Measurements from ENCODE around the gene SLCO1B1.
"Not testable (repeated sequence)": the region's sequence is repeated elsewhere in the genome, so short reads cannot be mapped to it uniquely, and the experiment has no call there.

Gene SLCO1B1, protein sequence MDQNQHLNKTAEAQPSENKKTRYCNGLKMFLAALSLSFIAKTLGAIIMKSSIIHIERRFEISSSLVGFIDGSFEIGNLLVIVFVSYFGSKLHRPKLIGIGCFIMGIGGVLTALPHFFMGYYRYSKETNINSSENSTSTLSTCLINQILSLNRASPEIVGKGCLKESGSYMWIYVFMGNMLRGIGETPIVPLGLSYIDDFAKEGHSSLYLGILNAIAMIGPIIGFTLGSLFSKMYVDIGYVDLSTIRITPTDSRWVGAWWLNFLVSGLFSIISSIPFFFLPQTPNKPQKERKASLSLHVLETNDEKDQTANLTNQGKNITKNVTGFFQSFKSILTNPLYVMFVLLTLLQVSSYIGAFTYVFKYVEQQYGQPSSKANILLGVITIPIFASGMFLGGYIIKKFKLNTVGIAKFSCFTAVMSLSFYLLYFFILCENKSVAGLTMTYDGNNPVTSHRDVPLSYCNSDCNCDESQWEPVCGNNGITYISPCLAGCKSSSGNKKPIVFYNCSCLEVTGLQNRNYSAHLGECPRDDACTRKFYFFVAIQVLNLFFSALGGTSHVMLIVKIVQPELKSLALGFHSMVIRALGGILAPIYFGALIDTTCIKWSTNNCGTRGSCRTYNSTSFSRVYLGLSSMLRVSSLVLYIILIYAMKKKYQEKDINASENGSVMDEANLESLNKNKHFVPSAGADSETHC

DNA sequence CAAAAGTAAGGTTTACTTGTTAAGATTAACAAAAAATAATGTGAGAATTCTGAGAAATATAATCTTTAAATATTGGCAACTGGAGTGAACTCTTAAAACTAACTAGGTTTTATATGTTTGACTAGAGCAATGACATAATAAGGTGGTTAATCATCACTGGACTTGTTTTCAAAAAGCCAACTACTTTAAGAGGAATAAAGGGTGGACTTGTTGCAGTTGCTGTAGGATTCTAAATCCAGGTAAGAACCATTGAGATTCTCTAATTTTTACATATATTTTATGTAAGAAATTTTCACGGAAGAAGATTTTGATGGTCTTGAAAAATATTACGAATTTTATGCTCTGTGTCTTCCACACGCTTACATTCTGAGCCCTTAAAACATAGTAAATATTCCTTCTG lies at the start of gene SLCO1B1:
Gene SLCO1B1 (plus strand): TSS at position 197 of the 400 bp plus-strand sequence. CDS start 10,381 bp downstream, outside the sequence.
- DNase-seq = no peak

DNA sequence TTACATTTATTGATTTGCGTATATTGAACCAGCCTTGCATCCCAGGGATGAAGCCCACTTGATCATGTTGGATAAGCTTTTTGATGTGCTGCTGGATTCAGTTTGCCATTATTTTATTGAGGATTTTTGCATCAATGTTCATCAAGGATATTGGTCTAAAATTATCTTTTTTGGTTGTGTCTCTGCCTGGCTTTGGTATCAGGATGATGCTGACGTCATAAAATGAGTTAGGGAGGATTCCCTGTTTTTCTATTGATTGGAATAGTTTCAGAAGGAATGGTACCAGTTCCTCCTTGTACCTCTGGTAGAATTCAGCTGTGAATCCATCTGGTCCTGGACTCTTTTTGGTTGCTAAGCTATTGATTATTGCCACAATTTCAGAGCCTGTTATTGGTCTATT lies 46.2 kb upstream of the SLCO1B1 start:
- DNase-seq = not testable (repeated sequence)

DNA sequence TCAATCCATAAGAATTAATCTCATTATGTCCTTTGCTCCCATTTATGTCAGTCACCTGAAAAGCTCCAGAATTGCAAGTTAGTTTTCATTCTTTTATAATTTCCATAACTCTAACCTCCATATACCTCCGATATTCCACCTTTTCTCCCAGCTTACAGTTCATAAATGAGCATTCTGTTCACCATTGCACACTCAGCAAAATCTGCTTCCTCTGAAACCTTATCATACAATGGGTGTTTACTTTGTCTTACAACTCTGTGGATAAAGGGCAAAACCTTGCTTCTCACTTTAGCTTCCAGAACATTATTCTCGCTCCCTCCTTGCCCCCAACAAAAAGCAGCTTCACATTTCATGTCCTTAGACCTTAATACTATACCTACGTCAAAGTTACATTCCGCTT lies 19.3 kb upstream of the SLCO1B1 start:
- no peak for DNase-seq

DNA sequence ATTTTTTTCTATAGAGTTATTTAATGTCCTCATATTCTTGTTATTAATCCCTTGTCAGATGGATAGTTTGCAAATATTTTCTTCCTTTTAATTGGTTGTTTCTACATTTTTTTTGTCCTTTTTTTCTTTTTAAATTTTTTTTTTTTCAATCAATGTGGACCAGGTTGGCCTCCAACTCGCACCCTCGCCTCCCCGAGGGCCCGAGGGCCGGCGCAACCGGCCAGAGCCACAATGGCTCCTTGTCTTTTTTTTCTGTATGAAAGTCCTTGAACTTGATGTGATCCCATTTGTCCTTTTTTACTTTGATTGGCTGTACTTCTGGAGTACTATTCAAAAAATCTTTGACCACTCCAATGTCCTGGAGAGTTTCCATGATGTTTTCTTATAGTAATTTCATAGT lies 17.7 kb upstream of the SLCO1B1 start:
- DNase-seq = no peak

DNA sequence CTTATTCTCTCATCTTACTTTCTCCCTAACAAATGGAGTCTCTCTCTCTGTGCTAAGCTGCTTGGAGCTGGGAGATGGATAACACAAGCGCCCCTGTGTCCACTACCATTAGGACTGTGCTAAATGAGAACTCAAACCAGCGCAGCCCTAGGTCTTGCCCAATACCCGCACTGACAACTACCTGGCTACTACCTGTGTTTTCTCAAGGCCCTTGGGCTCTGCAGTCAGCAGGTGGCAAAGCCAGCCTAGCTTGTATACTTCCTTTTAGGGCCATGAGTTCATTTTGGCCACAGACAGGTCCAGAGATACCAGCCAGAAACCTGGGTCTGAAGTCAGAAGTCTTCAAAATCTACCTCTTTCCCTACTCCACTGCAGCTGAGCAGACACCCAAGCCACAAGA lies 13.0 kb upstream of the SLCO1B1 start:
- DNase-seq = no peak

DNA sequence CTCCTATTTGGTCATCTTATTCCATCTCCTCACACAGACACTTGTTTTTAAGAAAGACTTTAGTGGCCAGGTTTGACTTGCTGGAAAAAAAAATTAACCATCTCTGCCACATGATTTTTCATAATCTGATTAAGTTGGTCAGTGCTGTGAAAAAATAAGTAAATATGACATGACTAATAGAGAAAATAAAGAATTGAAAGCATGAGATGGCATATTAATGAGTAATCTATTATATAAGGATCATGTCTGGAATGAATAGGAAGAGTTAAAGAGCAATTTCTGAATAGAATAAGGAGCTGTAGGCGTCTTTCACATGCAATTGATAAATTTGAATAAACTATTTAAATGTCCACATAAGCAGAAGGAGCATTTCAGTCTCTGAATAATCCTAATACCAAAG lies 12.2 kb upstream of the SLCO1B1 start:
- DNase-seq = no peak

DNA sequence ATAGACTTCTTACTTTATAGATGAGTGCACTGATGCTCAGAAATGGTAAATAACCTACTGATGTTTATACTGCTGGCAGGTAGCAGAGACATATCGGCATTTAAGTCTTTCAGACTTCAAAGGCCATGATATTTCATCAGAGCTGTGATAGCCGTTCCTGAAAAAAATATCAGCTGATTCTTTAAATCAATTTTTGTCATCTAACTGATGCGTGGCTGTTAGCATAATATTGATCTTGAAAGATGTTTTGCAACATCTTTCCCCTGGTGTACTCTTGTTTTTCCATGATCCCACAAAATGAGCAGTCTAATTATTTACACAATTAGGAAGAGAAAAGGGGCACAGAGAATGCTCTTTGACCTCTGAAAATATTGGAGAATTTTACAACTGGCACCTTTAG lies 1.6 kb upstream of the SLCO1B1 start:
- no peak for DNase-seq

DNA sequence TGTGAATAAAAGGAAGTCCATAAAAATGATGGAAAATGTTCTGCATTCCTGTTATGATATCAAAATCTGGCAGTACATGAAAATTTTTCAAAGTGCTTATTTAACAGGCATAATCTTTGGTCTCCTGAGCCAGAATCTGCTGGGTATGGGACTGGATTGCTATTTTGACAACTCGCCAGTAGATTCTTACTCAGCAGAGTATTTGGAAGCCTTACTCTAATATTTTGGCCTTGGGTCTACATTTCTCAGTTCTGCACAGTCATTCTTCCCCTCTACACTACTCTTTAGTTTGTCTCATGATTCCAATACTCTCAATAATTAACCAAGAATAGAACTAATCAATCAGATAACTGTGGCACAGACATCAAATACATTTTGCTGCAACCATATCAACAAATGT lies 1.1 kb upstream of the SLCO1B1 start:
- DNase-seq = no peak

DNA sequence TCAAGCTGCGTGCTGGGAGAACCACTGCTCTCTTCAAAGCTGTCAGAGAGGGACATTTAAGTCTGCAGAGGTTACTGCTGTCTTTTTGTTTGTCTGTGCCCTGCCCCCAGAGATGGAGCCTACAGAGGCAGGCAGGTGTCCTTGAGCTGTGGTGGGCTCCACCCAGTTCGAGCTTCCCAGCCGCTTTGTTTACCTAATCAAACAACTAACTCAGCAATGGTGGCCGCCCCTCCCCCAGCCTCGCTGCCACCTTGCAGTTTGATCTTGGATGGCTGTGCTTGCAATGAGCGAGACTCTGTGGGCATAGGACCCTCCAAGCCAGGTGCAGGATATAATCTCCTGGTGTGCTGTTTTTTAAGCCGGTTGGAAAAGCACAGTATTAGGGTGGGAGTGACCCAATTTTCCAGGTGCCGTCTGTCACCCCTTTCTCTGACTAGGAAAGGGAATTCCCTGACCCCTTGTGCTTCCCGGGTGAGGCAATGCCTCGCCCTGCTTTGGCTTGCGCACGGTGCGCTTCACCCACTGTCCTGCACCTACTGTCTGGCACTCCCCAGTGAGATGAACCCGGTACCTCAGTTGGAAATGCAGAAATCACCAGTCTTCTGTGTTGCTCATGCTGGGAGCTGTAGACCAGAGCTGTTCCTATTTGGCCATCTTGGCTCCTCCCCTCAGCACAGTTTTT lies 6.5 kb downstream of the SLCO1B1 start:
- not testable (repeated sequence) for DNase-seq

DNA sequence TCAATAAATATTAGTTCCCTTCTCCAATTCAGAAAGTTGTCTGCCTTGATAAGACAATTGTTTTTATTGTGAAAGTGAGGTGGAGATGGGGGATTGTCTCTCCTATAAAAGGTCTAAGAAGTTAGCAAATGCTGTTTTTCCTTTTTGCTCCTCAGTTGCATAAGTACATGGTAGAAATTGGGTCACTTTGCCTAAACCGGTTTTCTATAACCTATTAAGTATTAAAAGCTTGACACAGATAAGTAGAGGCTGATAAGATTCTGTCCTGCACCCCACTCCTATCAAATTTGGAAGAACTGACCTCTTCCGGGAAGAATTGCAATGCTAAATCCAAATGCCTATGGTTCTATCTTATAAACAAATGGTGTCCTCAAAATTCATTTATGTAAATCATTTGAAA lies 7.0 kb downstream of the SLCO1B1 start:
- DNase-seq = no peak

DNA sequence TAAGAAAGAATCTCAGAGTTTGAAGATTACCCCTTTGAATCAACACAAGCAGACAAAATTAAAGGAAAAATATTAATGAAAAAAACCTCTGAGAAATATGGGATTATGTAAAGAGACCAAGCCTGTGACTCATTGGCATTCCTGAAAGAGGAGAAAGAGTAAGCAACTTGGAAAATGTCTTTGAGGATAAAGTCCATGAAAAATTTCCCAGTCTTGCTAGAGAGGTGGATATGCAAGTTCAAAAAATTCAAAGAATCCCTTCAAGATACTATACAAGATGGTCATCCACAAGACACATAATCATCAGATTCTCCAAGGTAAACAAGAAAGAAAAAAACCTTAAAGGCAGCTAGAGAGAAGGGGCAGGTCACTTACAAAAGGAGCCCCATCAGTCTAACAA lies 13.3 kb downstream of the SLCO1B1 start:
- no peak for DNase-seq

DNA sequence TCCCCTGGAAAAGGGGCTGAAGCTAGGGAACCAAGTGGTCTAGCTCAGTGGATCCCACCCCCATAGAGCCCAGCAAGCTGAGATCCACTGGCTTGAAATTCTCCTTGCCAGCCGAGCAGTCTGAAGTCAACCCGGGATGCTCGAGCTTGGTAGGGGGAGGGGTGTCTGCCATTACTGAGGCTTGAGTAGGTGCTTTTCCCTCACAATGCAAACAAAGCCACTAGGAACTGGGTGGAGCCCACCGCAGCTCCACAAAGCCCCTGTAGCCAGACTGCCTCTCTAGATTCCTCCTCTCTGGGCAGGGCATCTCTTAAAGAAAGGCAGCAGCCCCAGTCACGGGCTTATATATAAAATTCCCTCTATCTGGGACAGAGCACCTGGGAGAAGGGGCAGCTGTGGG lies 18.9 kb downstream of the SLCO1B1 start:
- DNase-seq = not testable (repeated sequence)

DNA sequence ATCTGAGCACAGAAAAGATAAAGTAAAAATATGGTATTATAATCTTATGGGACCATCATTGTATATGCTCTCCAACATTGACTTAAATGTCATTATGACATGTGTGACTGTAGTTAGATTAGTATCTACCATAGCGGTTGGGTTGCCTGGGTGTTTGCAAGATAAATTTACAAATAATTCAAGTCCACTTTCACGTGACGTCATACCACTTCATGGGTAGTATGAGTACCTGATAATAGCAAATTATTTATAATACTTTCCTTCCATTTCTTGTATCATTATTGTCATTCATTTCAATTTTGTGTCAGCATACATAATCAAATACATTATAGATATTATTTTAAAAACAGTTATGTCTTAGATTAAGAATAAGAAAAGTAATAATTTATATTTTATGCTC lies 20.2 kb downstream of the SLCO1B1 start:
- DNase-seq = no peak

DNA sequence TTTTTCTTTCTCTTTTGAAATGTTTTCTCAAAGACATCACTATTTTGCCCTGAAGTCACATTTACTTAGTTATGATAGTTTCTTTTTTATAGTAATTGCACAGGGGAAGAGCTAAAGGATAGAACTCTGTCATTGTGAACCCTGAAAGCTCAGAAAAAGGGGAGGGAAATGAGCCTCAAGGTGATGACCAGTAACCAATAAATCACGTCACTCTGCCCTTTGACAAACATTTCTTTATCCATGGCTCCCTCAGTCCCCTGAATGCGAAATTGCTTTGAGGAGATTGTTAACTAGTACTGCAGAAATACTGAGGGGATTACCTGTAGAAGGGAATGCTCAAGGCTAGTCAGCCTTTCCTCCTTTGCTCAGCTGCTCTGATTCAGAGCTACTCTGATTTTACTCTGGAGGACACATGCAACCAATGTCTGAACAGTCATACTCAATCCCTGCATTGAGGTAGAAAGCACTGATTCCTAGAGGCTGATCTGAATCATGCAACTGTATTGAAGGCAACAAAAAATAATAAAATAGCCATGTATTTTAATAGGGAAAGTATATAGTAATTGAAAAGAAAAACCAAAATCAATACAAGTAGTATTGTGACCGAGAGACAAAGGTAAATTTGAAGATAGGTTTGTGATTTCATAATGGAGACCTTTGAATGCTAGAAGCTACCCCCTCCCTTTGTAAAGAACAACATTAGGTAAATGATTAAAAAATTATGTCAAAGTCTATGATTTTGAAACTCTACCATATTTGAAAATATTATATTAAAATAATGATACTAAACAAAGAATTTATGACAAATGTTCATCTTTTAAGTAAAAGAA lies 24.7 kb downstream of the SLCO1B1 start:
- no peak for DNase-seq

DNA sequence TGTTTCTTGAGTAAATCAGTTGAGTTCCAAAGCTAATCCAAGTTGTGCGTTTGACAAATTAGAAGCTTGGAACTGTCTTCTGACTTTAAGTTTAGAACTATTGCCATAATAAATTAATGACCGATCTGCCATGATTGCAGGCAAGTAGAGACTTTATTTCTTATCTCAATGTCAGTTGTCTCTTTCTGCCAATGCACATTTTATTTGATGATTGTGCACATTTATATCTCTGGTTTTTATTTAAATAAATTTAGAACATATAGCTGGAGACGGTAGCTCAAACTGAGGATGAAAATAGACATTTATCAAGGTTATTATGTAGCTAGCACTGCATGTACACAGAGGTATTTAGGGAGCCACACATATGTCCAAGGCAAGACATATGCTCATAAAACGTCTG lies 34.1 kb downstream of the SLCO1B1 start:
- no peak for DNase-seq

DNA sequence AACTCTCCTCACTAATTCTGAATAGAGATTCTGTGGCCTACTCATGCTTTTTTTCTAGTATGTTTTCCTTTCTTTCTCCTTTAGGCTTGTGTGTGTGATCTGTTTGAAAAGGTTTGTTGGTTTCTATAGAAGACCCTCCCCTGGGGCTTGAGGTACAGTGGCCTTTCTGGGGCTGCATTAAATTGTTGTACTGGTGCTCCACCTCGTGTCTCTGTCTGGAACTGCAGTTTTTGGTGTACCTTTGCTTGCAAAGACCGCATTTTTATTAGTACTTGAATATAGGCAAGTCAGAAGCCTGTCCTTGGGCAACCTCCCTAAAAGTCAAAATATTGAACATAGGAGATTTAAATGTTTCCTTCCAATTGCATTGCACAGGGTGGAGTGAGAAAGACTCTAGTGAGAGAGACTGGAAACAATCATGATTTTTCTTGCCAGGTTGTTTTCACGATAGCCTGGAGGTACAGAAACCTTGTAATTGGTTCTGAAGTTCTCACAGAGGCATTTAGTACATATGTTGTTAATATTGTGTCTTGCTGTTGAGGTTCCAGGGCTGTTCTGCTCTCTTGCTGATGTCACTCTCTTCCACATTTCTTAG lies 39.0 kb downstream of the SLCO1B1 start:
- DNase-seq = no peak

DNA sequence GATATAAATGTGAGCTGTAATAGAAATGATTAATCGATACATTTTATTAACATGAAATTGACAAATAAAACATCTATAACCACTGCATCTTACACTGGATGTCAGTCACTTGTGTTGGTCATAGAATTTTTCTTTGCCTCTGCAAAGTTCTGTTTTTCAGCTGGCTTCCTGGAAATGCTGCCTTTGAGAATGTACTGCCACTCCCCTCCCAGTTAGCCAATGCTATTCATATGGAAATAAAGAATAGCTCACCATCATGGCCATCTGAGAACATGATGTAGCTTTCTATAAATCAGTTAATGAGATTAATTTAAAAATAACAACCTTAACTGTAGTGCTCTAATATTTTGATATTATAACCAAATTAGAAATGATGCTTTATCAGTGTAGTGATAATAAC lies 41.1 kb downstream of the SLCO1B1 start:
- DNase-seq = no peak

DNA sequence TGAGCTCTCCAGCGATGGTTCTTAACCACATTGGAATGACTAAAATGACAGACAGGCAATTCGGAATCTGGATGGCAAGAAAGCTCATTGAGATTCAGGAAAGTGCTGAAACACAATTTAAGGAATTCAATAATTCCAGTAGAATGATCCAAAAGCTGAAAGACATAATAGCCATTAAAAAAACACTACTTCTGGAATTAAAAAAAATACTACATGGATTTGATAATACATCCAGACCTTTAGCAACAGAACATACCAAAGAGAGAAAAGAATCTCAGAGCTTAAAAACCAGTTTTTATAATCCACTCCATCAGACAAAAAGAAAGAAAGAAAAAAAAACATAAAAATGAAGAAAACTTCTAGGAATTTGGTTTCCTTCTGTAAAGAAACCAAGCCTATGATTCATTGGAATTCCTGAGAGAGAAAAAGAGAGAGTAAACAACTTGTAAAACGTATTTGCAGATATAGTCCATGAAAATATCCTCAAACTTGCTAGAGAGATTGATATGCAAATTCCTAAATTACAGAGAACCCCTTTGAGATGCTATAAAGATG lies 52.8 kb downstream of the SLCO1B1 start:
- no peak for DNase-seq

DNA sequence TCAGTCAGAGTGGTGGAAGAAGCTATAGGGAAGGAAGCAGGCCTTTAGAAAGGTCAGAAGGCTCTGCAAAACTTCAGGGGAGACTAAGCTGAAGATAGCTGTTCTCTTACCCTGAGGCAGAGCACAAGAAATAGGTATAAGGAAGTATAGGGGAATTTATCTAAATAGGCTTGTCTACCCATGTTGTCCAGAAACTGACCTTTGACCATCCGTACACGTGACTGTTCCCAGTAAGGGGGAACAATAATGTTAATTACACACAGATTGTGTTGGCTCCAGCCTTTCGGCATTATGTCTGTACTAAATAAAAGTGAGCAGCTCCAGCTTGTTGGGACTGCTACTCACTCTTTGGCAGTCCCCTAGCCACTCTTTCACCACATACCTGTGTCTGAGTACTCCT lies 59.0 kb downstream of the SLCO1B1 start:
- no peak for DNase-seq

DNA sequence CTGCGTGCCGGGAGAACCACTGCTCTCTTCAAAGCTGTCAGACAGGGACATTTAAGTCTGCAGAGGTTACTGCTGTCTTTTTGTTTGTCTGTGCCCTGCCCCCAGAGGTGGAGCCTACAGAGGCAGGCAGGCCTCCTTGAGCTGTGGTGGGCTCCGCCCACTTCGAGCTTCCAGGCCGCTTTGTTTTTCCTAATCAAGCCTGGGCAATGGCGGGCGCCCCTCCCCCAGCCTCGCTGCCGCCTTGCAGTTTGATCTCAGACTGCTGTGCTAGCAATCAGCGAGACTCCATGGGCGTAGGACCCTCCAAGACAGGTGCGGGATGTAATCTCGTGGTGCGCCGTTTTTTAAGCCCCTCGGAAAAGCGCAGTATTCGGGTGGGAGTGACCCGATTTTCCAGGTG lies 83.4 kb downstream of the SLCO1B1 start:
- not testable (repeated sequence) for DNase-seq

DNA sequence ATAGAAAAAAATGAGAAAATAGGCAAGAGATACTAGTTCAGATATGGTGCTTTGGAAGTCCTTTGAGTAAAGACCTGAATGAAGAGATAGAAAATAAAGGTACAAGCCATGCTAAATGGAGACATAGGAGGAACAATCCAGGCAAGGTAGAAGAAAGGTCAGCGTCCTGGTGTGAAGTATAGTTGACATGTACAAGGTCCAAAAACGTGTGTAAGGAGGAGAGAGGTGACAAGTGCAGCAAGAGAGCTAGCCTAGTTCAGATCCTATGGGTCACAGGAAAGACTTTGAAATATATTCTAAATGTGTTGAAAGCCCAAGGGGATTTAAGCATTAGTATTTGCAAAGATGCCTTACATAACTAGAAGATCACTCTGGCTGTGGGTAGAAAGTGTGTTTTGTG lies 88.2 kb downstream of the SLCO1B1 start:
- DNase-seq = no peak

DNA sequence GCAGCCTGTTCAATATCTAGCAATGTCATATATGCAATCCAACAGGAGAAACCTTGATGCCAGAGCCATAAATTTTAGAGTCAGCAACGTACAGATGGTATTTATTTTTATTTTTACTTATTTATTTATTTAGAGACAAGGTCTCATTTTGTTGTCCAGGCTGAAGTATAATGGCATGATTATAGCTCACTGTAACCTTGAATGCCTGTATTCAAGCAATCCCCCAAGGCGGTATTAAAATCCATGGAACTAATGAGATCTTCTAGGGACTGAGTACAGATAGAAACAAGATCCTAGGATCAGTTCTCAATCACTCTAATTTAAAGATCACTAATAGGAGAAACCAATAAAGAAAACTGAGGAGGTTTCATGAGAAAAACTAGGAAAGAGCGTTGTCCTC lies 89.3 kb downstream of the SLCO1B1 start:
- no peak for DNase-seq
